ENCODE data around the gene P3H3. TPM values are rescaled to one million over a fixed set of nuclear protein-coding genes. Genes with fewer than 3 reads are reported as not detected.

P3H3 gene
- total and polyA plus RNA-seq, 4 donors = 0.42 to 1.9 (median 1.6) TPM

DNA sequence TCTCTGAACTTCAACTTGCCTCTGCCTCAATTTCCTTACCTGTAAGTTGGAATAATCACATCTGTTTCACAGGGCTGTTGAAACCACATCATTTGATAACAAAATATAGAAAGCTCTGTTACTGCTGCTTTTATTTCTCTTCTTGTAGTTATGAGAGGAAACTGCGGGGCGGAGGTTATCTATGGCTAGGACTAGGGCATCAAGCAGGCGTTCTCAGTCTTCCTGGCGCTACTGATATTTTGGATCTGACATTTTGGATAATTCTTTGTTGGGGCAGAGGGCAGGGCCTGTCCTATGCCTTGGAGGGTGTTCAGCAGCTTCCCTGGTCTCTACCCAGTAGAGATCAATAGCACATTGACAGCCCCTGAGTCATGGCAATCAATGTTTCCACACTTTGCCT, 3.9 kb downstream of the P3H3 start:
- Histone ChIP-seq H3K4me3 (ENCODE audit: low read depth in 1 of 3, low read length in 3 of 3) (no peak overlapping the region), H3K36me3 (ENCODE audit: control insufficient read depth in 4 of 4, insufficient read depth in 3 of 4, low read depth in 1 of 4, low read length in 3 of 4) (no peaks in the 10 kb centered on the region), H3K27ac (ENCODE audit: low read depth in 1 of 2, low read length in 2 of 2) (no peak overlapping the region), H3K27me3 (ENCODE audit: control insufficient read depth in 4 of 4, insufficient read depth in 4 of 4, low read length in 3 of 4) (peaks cover 0 to 2% (median 0%) of the 10 kb centered on the region in 4 donors), H3K9me3 (ENCODE audit: control insufficient read depth in 4 of 4, low read length in 3 of 4) (no peaks in the 10 kb centered on the region), H3K4me1 (ENCODE audit: control insufficient read depth in 4 of 4, insufficient read depth in 4 of 4, low read length in 3 of 4) (peaks cover 7 to 17% (median 12%) of the 10 kb centered on the region in 4 donors), H3K9ac (ENCODE audit: low read depth in 1 of 2, low read length in 2 of 2) (no peak overlapping the region)
- DNase-seq (ENCODE audit: low spot score) = no peak
- TF ChIP-seq HNF4A (conservative IDR thresholded peaks at IDR 0.05) = no peak
- peak; percentile 98 for TF ChIP-seq NR2F2 (IDR thresholded peaks at IDR 0.05)
- 83% methylated on average over 4 of the region's 4 CpGs for WGBS

DNA sequence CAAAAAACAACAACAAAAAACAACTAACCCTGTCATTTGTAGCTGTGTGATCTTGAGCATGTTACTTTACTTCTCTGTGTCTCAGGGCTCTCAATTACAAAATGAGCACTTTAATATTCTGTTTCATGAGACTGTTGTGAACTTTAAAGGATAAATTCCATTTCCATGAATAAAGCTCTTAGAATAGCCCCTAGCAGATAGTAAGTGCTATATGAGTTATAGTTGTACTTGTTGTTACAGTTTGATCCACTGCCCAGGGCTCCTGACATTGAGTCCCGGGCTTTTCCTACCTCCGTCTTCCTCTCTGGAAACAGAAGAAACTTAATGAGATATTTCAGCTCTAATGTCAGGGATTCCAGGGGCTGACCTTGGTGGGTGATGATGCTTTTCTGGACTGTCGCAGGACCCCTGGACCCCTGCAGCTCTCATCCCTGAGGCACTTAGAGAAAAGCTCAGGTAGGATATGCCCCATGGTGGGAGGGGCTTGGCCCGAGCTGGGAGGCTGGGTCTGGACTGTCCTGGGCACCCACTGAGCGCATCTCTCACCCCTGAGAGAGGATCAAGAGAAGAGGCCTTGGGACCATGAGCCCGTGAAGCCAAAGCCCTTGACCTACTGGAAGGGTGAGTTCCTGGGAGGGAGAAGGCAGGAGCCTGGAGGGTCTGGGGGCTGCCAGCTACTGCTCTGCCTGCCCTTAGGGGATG, 5.1 kb downstream of the P3H3 start:
- no peak overlapping the region for H3K27ac ChIP-seq (ENCODE audit: low read depth in 1 of 2, low read length in 2 of 2)

More for the DNA sequence above, 5.1 kb downstream of the P3H3 start:
- H3K36me3 ChIP-seq (ENCODE audit: control insufficient read depth in 4 of 4, insufficient read depth in 3 of 4, low read depth in 1 of 4, low read length in 3 of 4) = peaks cover 0 to 2% (median 0%) of the 10 kb centered on the region in 4 donors
- 86% methylated on average over 6 of the region's 6 CpGs for whole genome bisulfite sequencing
- H3K9ac ChIP-seq (ENCODE audit: low read depth in 1 of 2, low read length in 2 of 2) = no peak overlapping the region
- H3K4me1 ChIP-seq (ENCODE audit: control insufficient read depth in 4 of 4, insufficient read depth in 4 of 4, low read length in 3 of 4) = peaks cover 5 to 10% (median 9%) of the 10 kb centered on the region in 4 donors
- DNase-seq (ENCODE audit: low spot score) = no peak
- H3K9me3 ChIP-seq (ENCODE audit: control insufficient read depth in 4 of 4, low read length in 3 of 4) = no peaks in the 10 kb centered on the region
- TF ChIP-seq TAF1 (conservative IDR thresholded peaks at IDR 0.05) = no peak
- TF ChIP-seq, protein P1, sequence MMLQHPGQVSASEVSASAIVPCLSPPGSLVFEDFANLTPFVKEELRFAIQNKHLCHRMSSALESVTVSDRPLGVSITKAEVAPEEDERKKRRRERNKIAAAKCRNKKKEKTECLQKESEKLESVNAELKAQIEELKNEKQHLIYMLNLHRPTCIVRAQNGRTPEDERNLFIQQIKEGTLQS (IDR thresholded peaks at IDR 0.05) = no peak
- TF ChIP-seq FOXA1 (IDR thresholded peaks at IDR 0.05) = no peak
- no peak for TF ChIP-seq FOXA2 (IDR thresholded peaks at IDR 0.05)
- TF ChIP-seq, protein P2, sequence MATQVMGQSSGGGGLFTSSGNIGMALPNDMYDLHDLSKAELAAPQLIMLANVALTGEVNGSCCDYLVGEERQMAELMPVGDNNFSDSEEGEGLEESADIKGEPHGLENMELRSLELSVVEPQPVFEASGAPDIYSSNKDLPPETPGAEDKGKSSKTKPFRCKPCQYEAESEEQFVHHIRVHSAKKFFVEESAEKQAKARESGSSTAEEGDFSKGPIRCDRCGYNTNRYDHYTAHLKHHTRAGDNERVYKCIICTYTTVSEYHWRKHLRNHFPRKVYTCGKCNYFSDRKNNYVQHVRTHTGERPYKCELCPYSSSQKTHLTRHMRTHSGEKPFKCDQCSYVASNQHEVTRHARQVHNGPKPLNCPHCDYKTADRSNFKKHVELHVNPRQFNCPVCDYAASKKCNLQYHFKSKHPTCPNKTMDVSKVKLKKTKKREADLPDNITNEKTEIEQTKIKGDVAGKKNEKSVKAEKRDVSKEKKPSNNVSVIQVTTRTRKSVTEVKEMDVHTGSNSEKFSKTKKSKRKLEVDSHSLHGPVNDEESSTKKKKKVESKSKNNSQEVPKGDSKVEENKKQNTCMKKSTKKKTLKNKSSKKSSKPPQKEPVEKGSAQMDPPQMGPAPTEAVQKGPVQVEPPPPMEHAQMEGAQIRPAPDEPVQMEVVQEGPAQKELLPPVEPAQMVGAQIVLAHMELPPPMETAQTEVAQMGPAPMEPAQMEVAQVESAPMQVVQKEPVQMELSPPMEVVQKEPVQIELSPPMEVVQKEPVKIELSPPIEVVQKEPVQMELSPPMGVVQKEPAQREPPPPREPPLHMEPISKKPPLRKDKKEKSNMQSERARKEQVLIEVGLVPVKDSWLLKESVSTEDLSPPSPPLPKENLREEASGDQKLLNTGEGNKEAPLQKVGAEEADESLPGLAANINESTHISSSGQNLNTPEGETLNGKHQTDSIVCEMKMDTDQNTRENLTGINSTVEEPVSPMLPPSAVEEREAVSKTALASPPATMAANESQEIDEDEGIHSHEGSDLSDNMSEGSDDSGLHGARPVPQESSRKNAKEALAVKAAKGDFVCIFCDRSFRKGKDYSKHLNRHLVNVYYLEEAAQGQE (IDR thresholded peaks at IDR 0.05) = no peak
- no peak for TF ChIP-seq EGR1 (IDR thresholded peaks at IDR 0.05; ENCODE audit: low read depth in 2 of 2)
- no peak for TF ChIP-seq HNF4G (IDR thresholded peaks at IDR 0.05)
- no peak for TF ChIP-seq HNF4A (conservative IDR thresholded peaks at IDR 0.05)
- no peak for TF ChIP-seq SP1 (IDR thresholded peaks at IDR 0.05)
- TF ChIP-seq, protein P3, sequence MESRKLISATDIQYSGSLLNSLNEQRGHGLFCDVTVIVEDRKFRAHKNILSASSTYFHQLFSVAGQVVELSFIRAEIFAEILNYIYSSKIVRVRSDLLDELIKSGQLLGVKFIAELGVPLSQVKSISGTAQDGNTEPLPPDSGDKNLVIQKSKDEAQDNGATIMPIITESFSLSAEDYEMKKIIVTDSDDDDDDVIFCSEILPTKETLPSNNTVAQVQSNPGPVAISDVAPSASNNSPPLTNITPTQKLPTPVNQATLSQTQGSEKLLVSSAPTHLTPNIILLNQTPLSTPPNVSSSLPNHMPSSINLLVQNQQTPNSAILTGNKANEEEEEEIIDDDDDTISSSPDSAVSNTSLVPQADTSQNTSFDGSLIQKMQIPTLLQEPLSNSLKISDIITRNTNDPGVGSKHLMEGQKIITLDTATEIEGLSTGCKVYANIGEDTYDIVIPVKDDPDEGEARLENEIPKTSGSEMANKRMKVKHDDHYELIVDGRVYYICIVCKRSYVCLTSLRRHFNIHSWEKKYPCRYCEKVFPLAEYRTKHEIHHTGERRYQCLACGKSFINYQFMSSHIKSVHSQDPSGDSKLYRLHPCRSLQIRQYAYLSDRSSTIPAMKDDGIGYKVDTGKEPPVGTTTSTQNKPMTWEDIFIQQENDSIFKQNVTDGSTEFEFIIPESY (IDR thresholded peaks at IDR 0.05) = no peak
- no peak for TF ChIP-seq RXRA (IDR thresholded peaks at IDR 0.05)
- TF ChIP-seq GABPA (IDR thresholded peaks at IDR 0.05 in 1 of 2, conservative IDR thresholded peaks at IDR 0.05 in 1 of 2) = no peak
- TF ChIP-seq JUND (IDR thresholded peaks at IDR 0.05) = no peak
- TF ChIP-seq, protein P4, sequence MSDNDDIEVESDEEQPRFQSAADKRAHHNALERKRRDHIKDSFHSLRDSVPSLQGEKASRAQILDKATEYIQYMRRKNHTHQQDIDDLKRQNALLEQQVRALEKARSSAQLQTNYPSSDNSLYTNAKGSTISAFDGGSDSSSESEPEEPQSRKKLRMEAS (IDR thresholded peaks at IDR 0.05) = no peak
- H3K4me3 ChIP-seq (ENCODE audit: low read depth in 1 of 3, low read length in 3 of 3) = no peak overlapping the region
- no peaks in the 10 kb centered on the region for H3K27me3 ChIP-seq (ENCODE audit: control insufficient read depth in 4 of 4, insufficient read depth in 4 of 4, low read length in 3 of 4)

All from liver (tissue), 9 donors.